Measurements from ENCODE around the gene PARD3B.

DNA sequence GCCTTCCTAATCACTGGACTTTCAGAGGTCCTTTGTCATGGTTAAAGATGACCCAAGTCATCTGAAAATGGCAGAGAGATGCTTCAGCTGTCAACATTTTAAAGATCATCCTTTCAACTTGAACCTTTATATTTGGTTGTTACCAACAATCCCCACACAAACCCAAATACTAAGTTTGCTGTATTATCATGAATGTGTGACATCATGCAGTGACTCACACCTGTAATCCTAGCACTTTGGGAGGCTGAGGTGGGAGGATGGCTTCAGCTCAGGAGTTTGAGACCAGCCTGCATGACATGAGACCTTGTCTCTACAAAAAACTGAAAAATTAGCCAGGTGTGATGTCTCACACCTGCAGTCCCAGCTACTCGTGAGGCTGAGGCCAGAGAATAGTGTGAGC is 1081.8 kb downstream of the PARD3B start:
- TF ChIP-seq, protein P1, sequence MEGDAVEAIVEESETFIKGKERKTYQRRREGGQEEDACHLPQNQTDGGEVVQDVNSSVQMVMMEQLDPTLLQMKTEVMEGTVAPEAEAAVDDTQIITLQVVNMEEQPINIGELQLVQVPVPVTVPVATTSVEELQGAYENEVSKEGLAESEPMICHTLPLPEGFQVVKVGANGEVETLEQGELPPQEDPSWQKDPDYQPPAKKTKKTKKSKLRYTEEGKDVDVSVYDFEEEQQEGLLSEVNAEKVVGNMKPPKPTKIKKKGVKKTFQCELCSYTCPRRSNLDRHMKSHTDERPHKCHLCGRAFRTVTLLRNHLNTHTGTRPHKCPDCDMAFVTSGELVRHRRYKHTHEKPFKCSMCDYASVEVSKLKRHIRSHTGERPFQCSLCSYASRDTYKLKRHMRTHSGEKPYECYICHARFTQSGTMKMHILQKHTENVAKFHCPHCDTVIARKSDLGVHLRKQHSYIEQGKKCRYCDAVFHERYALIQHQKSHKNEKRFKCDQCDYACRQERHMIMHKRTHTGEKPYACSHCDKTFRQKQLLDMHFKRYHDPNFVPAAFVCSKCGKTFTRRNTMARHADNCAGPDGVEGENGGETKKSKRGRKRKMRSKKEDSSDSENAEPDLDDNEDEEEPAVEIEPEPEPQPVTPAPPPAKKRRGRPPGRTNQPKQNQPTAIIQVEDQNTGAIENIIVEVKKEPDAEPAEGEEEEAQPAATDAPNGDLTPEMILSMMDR (IDR thresholded peaks at IDR 0.05) = no peak
- no peak for TF ChIP-seq POLR2AphosphoS5 (IDR thresholded peaks at IDR 0.05)
- TF ChIP-seq POLR2A (IDR thresholded peaks at IDR 0.05) = no peak

All from stomach (tissue), 4 donors.